Measurements from ENCODE around the gene DCST1. TPM values are rescaled to one million over a fixed set of nuclear protein-coding genes. Genes with fewer than 3 reads are reported as not detected.
A peak's percentile ranks its signal among the peaks of the same experiment; 100 is the strongest.

DCST1 gene
- total RNA-seq, 1 experiment from 2014 or later: not detected

DNA sequence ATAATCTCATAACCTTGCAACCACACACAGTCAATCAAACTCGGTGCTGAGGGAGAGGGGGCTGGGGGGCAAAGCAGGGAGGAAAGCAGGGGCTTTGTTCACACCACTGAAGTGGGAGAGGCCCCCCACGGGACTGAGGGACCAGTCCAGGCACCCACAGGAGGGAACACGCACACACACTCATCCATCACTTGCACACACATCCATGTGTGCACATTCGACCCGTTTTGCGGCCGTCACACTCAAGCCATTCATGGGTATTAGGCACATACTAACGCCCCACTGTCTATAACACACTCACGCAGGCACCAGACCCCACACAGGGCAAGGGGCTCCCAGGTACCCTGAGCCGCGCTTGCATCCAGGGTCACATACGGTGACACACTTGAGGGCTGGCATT, 59.0 kb downstream of the DCST1 start:
- no peak for ATAC-seq
- Histone ChIP-seq H2AFZ (ENCODE audit: low read length) (no peak overlapping the region), H3K9me3 (ENCODE audit: low read length) (no peaks in the 10 kb centered on the region), H3K9me2 (replicated peaks; ENCODE audit: low read length) (no peaks in the 10 kb centered on the region), H3K4me2 (ENCODE audit: low read length) (no peak overlapping the region), H3K27ac (ENCODE audit: low read length) (no peak overlapping the region), H3K27me3 (ENCODE audit: low read length) (no peaks in the 10 kb centered on the region), H3F3A (ENCODE audit: low read length, unreplicated experiment) (no peaks in the 10 kb centered on the region), H3K36me3 (ENCODE audit: low read depth, low read length) (no peaks in the 10 kb centered on the region), H4K20me1 (ENCODE audit: low read length) (no peaks in the 10 kb centered on the region), H3K79me2 (ENCODE audit: low read length) (no peaks in the 10 kb centered on the region), H3K4me3 (ENCODE audit: low read length) (no peak overlapping the region), H3K9ac (ENCODE audit: low read length) (no peak overlapping the region), H3K4me1 (ENCODE audit: insufficient read depth, low read length) (peaks cover 9% of the 10 kb centered on the region)
- intact Hi-C loops (cut with micrococcal nuclease): no loop called here
- TF ChIP-seq EZH2 (IDR thresholded peaks at IDR 0.05; ENCODE audit: low read length, unreplicated experiment) (no peak), EZH2phosphoT487 (IDR thresholded peaks at IDR 0.05; ENCODE audit: borderline replicate concordance, low read length) (no peak)
- TF ChIP-seq, protein P1, sequence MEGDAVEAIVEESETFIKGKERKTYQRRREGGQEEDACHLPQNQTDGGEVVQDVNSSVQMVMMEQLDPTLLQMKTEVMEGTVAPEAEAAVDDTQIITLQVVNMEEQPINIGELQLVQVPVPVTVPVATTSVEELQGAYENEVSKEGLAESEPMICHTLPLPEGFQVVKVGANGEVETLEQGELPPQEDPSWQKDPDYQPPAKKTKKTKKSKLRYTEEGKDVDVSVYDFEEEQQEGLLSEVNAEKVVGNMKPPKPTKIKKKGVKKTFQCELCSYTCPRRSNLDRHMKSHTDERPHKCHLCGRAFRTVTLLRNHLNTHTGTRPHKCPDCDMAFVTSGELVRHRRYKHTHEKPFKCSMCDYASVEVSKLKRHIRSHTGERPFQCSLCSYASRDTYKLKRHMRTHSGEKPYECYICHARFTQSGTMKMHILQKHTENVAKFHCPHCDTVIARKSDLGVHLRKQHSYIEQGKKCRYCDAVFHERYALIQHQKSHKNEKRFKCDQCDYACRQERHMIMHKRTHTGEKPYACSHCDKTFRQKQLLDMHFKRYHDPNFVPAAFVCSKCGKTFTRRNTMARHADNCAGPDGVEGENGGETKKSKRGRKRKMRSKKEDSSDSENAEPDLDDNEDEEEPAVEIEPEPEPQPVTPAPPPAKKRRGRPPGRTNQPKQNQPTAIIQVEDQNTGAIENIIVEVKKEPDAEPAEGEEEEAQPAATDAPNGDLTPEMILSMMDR (conservative IDR thresholded peaks at IDR 0.05; ENCODE audit: low read depth, low read length): no peak
- DNase-seq: no peak
- BruUV-seq (replicated peaks): no TSS peak
- POLR2A ChIA-PET (ENCODE audit: unreplicated experiment): no interaction called here
- CTCF ChIA-PET: interaction anchor here (0.6 to 2.0 kb wide), 2 partner anchors 37 to 459 kb away, joined by 3 to 14 read pairs; no protein-coding TSS in a partner anchor

DNA sequence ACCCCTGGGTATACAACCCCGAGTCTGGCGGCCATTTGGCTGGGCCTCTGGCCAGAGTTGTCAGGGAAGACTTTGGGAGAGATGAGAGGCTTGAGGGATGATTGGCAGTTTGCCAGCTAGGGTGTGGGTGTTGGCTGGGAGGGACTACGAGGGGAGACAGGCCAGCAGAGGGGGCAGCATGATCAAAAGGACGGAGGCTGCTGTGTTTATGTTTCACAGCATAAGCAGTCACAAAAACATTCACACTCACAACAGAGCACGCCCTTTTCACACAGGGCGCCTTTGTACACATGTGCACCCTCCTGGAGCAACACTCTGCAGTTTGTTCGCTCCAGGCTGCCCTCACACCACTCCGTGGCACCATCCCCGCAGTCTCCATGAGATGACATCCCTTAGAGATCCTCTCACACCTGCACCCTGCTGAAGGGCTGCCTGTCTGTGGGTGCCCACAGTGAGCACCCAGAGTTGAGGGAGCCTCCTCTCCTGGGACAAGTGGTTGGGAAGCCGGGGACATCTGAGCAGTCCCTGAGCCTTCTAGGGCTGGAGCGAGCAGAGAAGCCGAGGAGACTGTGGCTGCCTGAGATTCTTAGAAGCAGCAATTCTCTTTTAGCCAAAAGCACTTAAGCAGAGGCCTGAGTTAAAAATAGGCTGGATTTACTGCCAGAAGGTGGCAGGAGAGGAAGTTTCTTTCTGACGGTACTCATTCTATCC, 60.4 kb downstream of the DCST1 start:
- DNase-seq: peak; percentile 78
- Histone ChIP-seq H3K4me1 (ENCODE audit: insufficient read depth, low read length) (peaks cover 9% of the 10 kb centered on the region), H3K27ac (ENCODE audit: low read length) (no peak overlapping the region), H4K20me1 (ENCODE audit: low read length) (no peaks in the 10 kb centered on the region), H3K36me3 (ENCODE audit: low read depth, low read length) (no peaks in the 10 kb centered on the region), H3K4me3 (ENCODE audit: low read length) (no peak overlapping the region), H3K27me3 (ENCODE audit: low read length) (no peaks in the 10 kb centered on the region), H3K79me2 (ENCODE audit: low read length) (no peaks in the 10 kb centered on the region), H3K9me2 (replicated peaks; ENCODE audit: low read length) (no peaks in the 10 kb centered on the region), H2AFZ (ENCODE audit: low read length) (peak overlapping the region; percentile 57), H3K9me3 (ENCODE audit: low read length) (no peaks in the 10 kb centered on the region), H3K4me2 (ENCODE audit: low read length) (peak overlapping the region; percentile 25; the same call in 1 of the 2 replicates), H3K9ac (ENCODE audit: low read length) (no peak overlapping the region), H3F3A (ENCODE audit: low read length, unreplicated experiment) (no peaks in the 10 kb centered on the region)
- intact Hi-C loops (cut with micrococcal nuclease): loop anchor here (1.0 kb wide), 2 partner anchors 29 to 41 kb away; partner anchors contain the start of gene SLC50A1
- ChIA-PET POLR2A (ENCODE audit: unreplicated experiment) (no interaction called here), CTCF (interaction anchor here (1.3 to 1.9 kb wide), 2 partner anchors 41 to 73 kb away, joined by 3 to 12 read pairs; no protein-coding TSS in a partner anchor)
- TF ChIP-seq, protein P1 (conservative IDR thresholded peaks at IDR 0.05; ENCODE audit: low read depth, low read length): peak; percentile 79
- TF ChIP-seq EZH2 (IDR thresholded peaks at IDR 0.05; ENCODE audit: low read length, unreplicated experiment): no peak
- BruUV-seq (replicated peaks): no TSS peak
- ATAC-seq: peak; percentile 79

DNA sequence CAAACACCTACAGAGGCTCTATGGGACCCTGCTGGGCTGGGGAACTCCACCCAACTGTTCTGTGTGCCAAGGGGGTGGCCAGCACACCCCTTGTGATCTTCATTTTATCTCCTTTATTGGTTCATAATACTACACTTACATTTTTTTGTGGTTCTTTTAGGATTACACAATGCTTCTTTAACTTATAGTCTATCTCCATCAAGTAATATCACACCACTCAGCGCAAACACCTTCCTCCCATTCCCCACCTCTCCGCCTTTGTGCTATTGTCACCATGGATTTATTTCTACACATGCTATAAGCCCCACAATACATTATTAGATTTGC, 61.0 kb downstream of the DCST1 start:
- intact Hi-C loops (cut with micrococcal nuclease): loop anchor here (1.0 kb wide), 2 partner anchors 29 to 41 kb away; partner anchors contain the start of gene SLC50A1
- BruUV-seq (replicated peaks): no TSS peak
- DNase-seq: no peak
- ChIA-PET POLR2A (ENCODE audit: unreplicated experiment) (no interaction called here), CTCF (interaction anchor here (1.2 to 1.9 kb wide), 3 partner anchors 41 to 78 kb away, joined by 3 to 12 read pairs (median 10); partner anchors contain the start of gene KRTCAP2)
- Histone ChIP-seq H3K9me2 (replicated peaks; ENCODE audit: low read length) (no peaks in the 10 kb centered on the region), H3K27me3 (ENCODE audit: low read length) (no peaks in the 10 kb centered on the region), H3K9me3 (ENCODE audit: low read length) (no peaks in the 10 kb centered on the region), H3K4me3 (ENCODE audit: low read length) (no peak overlapping the region), H3F3A (ENCODE audit: low read length, unreplicated experiment) (no peaks in the 10 kb centered on the region), H4K20me1 (ENCODE audit: low read length) (no peaks in the 10 kb centered on the region), H3K4me1 (ENCODE audit: insufficient read depth, low read length) (peaks cover 9% of the 10 kb centered on the region), H3K79me2 (ENCODE audit: low read length) (no peaks in the 10 kb centered on the region), H3K9ac (ENCODE audit: low read length) (no peak overlapping the region), H2AFZ (ENCODE audit: low read length) (no peak overlapping the region), H3K36me3 (ENCODE audit: low read depth, low read length) (no peaks in the 10 kb centered on the region), H3K4me2 (ENCODE audit: low read length) (no peak overlapping the region), H3K27ac (ENCODE audit: low read length) (no peak overlapping the region)
- ATAC-seq: no peak
- TF ChIP-seq, protein P1 (conservative IDR thresholded peaks at IDR 0.05; ENCODE audit: low read depth, low read length): no peak
- TF ChIP-seq EZH2 (IDR thresholded peaks at IDR 0.05; ENCODE audit: low read length, unreplicated experiment) (no peak), EZH2phosphoT487 (IDR thresholded peaks at IDR 0.05; ENCODE audit: borderline replicate concordance, low read length) (no peak)
